Frontal cortex (tissue), 4 donors: ENCODE measurements around the gene GJA4. TPM values are rescaled to one million over a fixed set of nuclear protein-coding genes. Genes with fewer than 3 reads are reported as not detected.

Source experiments
- DNase-seq, 2 donors: peaks; one replicate each; pipeline ENCODE4 v3.0.0; 2012; ENCODE audit warnings: low spot score in 2 of 2
- FAIRE-seq: peaks from 2 replicates; lab custom pipeline; 2012; peaks lifted over from hg19 to GRCh38; lab: Jason Lieb, UNC
- total RNA-seq: library from RNA; depleted of rRNA; stranded (reverse); fragments of >200 nt; gene quantifications from one replicate; pipeline ENCODE4 v1.2.3, GENCODE V29; 2014
- donor health status: control.
- donor health status: control.
- donor health status: control.

The GJA4 gene
- total RNA-seq, 1 donor from 2014 or later: 3.3 TPM

GRCh38 chr1:34827341-34827941, 34.6 kb downstream of the GJA4 start:
- DNase-seq: no peak
- no peak for FAIRE-seq

GRCh38 chr1:34828611-34829010, 35.8 kb downstream of the GJA4 start:
- FAIRE-seq: no peak
- DNase-seq: no peak

- DNase-seq (no peak), FAIRE-seq (no peak)
These were observed 36.5 kb downstream of the GJA4 start for GRCh38 chr1:34829250-34829649.

- DNase-seq (no peak), FAIRE-seq (no peak)
These were observed 39.0 kb downstream of the GJA4 start for GRCh38 chr1:34831721-34832246.

DNA sequence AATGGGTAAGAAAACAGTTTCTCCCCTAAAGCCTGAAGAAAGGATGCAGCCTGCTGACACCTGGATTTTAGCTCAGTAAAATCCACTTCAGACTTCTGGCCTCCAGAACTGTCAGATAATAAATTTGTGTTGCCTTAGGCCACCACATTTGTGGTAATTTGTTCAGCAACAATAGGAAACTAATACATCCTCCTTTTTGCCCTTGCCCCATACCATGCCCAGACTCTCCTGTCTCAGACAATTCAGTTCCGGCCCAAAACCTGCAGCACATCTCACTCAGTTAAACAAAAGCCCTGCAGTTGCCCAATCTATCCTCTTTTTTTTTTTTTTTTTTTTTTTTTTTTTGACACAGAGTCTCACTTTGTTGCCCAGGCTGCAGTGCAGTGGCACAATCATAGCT, 40.9 kb downstream of the GJA4 start:
- FAIRE-seq (no peak), DNase-seq (no peak)

- FAIRE-seq (no peak), DNase-seq (no peak)
These were observed 46.9 kb downstream of the GJA4 start for GRCh38 chr1:34839526-34840305.

- DNase-seq: no peak
- FAIRE-seq: no peak
These were observed 47.6 kb downstream of the GJA4 start for GRCh38 chr1:34840426-34840825.

DNA sequence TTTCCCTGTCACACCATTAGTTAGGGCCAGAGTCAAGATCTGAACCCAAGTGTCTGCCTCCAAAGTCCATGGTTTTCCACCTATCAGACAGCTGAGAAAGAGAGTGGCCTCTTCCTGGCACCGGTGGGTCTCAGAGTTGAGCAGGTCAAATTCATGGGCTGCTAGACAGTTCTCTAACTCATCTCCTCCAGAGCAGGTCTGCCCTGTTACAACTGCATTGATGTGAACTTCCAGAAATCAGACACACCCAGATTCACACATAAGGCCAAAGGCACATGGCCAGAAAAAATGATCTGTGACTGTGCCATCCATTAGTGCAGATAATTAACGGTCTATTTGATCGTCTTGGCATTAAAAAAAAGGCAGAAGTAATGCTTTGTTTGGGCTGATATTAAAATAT, 49.3 kb downstream of the GJA4 start:
- no peak for FAIRE-seq

DNA sequence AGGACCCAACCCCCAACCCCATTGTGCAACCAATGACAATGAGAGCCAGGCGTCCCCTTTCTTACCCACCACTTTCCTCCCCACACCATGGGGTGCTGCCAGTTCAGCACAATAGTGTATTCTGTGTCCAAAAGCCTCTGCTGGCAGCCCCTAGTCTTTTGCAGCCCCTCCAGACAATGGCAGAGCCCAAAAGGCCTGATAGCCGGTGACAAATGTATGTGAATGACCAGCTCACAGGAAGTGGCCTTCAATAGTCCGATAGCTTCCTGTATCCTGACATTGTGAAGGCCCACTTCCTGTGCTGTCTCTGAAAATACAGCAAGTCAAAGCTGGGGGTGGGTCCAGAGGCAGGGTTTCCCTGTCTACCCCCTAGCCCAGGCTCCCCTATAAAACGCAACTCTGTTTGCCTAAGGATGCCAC, 50.2 kb downstream of the GJA4 start:
- FAIRE-seq: no peak
- no peak for DNase-seq

More for the DNA sequence above, 49.3 kb downstream of the GJA4 start:
- DNase-seq: no peak

GRCh38 chr1:34843392-34844251, 50.8 kb downstream of the GJA4 start:
- FAIRE-seq (no peak), DNase-seq (no peak)

GRCh38 chr1:34844252-34844634, 51.4 kb downstream of the GJA4 start:
- FAIRE-seq: no peak
- no peak for DNase-seq

Other genes with a start within 250 kb of the GJA4 start
- not detected for gene GJB5, start 38.0 kb upstream of the GJA4 start, total RNA-seq
- gene GJB4, start 33.3 kb upstream of the GJA4 start, total RNA-seq: not detected
- not detected for gene GJB3, start 11.8 kb upstream of the GJA4 start, total RNA-seq
- gene SMIM12, start 66.8 kb downstream of the GJA4 start, total RNA-seq: 7.7 TPM
- gene DLGAP3, start 136.7 kb downstream of the GJA4 start, total RNA-seq: 3.3 TPM
- gene TMEM35B, start 192.3 kb downstream of the GJA4 start, total RNA-seq: 4.9 TPM
- 37.5 TPM for gene ZMYM6, start 238.9 kb downstream of the GJA4 start, total RNA-seq